HL-60 (cell line): Measurements from ENCODE around the gene LDHAL6A.

ENCODE experiments used
- DNase-seq, 2 experiments: peaks; one replicate each; pipeline ENCODE4 v3.0.0-alpha.2; 2010 to 2020; ENCODE audit warnings: low read depth in 1 of 2, low spot score in 1 of 2
- H3K27ac ChIP-seq: fragments of 250-450 bp; sonication (Bioruptor Pico); replicated peaks from 2 replicates; pipeline ENCODE4 v1.5.1; 2020; ENCODE audit warnings: mild to moderate bottlenecking, moderate library complexity
- H3K27me3 ChIP-seq: fragments of 250-450 bp; sonication (Bioruptor Pico); 2 replicates; pipeline ENCODE4 v1.5.1; 2021; ENCODE audit warnings: mild to moderate bottlenecking, moderate library complexity; ENCODE audit not compliant: insufficient read depth, poor library complexity, severe bottlenecking
- H3K4me3 ChIP-seq: replicated peaks from 2 replicates; pipeline ENCODE4 v1.5.1; 2011; ENCODE audit warnings: mild to moderate bottlenecking, control low read depth, low read length; ENCODE audit not compliant: insufficient read depth
- GABPA ChIP-seq: IDR thresholded peaks from 2 replicates; pipeline ENCODE4 v1.6.1; 2012; ENCODE audit warnings: low read depth
- POLR2AphosphoS5 ChIP-seq: IDR thresholded peaks from 2 replicates; pipeline ENCODE4 v1.6.1; 2012; ENCODE audit warnings: low read depth
- REST ChIP-seq: IDR thresholded peaks from 2 replicates; pipeline ENCODE4 v1.6.1; 2012; ENCODE audit warnings: low read depth; ENCODE audit not compliant: insufficient replicate concordance
- SPI1 ChIP-seq: IDR thresholded peaks from 2 replicates; pipeline ENCODE4 v1.6.1; 2012; ENCODE audit warnings: low read depth, mild to moderate bottlenecking, borderline replicate concordance
- TF ChIP-seq, protein P1 (sequence below): IDR thresholded peaks from one replicate; pipeline ENCODE4 v1.5.1; 2011; ENCODE audit warnings: low read length, control low read depth, inconsistent platforms; ENCODE audit not compliant: insufficient read depth

LDHAL6A gene

GRCh38 chr11:18526521-18527296 is 71.1 kb downstream of the LDHAL6A start, which contains the start of gene TSG101:
Gene TSG101, minus strand, starts transcription at chr11:18526942. Its CDS starts 126 bp downstream, at chr11:18526816.
- DNase-seq, result peak; percentile 86 to 96
- H3K27ac ChIP-seq, result peak within 1 kb of the TSS; percentile 94
- peak within 1 kb of the TSS; percentile 68 for H3K4me3 ChIP-seq
- H3K27me3 ChIP-seq, result no peaks in the 10 kb centered on the region
- TF ChIP-seq POLR2AphosphoS5 (peak; percentile 97), SPI1 (peak; percentile 82), GABPA (peak; percentile 95), REST (peak; percentile 46)
- TF ChIP-seq, protein P1, sequence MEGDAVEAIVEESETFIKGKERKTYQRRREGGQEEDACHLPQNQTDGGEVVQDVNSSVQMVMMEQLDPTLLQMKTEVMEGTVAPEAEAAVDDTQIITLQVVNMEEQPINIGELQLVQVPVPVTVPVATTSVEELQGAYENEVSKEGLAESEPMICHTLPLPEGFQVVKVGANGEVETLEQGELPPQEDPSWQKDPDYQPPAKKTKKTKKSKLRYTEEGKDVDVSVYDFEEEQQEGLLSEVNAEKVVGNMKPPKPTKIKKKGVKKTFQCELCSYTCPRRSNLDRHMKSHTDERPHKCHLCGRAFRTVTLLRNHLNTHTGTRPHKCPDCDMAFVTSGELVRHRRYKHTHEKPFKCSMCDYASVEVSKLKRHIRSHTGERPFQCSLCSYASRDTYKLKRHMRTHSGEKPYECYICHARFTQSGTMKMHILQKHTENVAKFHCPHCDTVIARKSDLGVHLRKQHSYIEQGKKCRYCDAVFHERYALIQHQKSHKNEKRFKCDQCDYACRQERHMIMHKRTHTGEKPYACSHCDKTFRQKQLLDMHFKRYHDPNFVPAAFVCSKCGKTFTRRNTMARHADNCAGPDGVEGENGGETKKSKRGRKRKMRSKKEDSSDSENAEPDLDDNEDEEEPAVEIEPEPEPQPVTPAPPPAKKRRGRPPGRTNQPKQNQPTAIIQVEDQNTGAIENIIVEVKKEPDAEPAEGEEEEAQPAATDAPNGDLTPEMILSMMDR, result no peak

DNA sequence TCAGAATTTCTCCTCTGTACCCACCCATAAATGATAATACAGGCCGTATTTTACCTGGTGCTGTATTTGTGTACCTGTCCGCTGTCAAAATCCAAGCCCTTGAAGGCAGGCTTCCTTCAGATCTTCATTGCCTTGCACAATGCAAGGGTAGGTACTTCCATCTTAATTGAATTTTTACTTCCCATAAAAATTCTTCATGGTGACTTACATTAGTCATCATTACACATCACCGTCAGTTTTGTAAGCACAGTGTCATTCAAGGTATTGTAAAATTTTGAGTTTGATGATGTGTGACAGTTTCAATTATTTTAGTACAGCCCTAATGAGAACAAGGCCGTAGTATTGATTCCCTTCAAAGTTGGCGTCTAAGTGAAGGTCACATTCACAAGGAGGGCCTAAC is 71.9 kb downstream of the LDHAL6A start:
- Histone ChIP-seq H3K27ac (peak overlapping the region; percentile 94), H3K4me3 (peak overlapping the region; percentile 68), H3K27me3 (no peaks in the 10 kb centered on the region)
- DNase-seq, result peak; percentile 12 to 38
- no peak for TF ChIP-seq SPI1
- TF ChIP-seq, protein P1, result no peak
- TF ChIP-seq REST, result no peak
- no peak for TF ChIP-seq POLR2AphosphoS5
- TF ChIP-seq GABPA, result no peak
